ENCODE data around the gene CD164L2. TPM values are rescaled to one million over a fixed set of nuclear protein-coding genes. Genes with fewer than 3 reads are reported as not detected.
"Not testable (repeated sequence)": the region's sequence is repeated elsewhere in the genome, so short reads cannot be mapped to it uniquely, and the experiment has no call there.

CD164L2 gene
- total RNA-seq, 1 experiment from 2014 or later = not detected

- DNase-seq (ENCODE audit: low read depth) = peak; percentile 61
These were observed 5.3 kb upstream of the CD164L2 start for GRCh38 chr1:27388337-27389005.

GRCh38 chr1:27384797-27385196, 1.7 kb upstream of the CD164L2 start:
- not testable (repeated sequence) for DNase-seq (ENCODE audit: low read depth)

- DNase-seq (ENCODE audit: low read depth) = no peak
These were observed 528 bp upstream of the CD164L2 start for GRCh38 chr1:27383661-27384060.

- DNase-seq (ENCODE audit: low read depth) = no peak
These were observed 967 bp downstream of the CD164L2 start for GRCh38 chr1:27381969-27382762.

- no peak for DNase-seq (ENCODE audit: low read depth)
These were observed 2.1 kb downstream of the CD164L2 start for GRCh38 chr1:27380766-27381733.

GRCh38 chr1:27380224-27380623, 2.9 kb downstream of the CD164L2 start:
- DNase-seq (ENCODE audit: low read depth) = no peak

- DNase-seq (ENCODE audit: low read depth) = no peak
These were observed 3.5 kb downstream of the CD164L2 start for GRCh38 chr1:27379564-27380122.

- no peak for DNase-seq (ENCODE audit: low read depth)
These were observed 5.2 kb downstream of the CD164L2 start for GRCh38 chr1:27377760-27378495.

GRCh38 chr1:27374362-27375086, 8.6 kb downstream of the CD164L2 start, which contains the start of gene FCN3:
Gene FCN3, minus strand, starts transcription at chr1:27374824. Its CDS starts 6 bp downstream, at chr1:27374818.
- no peak for DNase-seq (ENCODE audit: low read depth)

GRCh38 chr1:27372808-27373690, 10.1 kb downstream of the CD164L2 start:
- no peak for DNase-seq (ENCODE audit: low read depth)

- no peak for DNase-seq (ENCODE audit: low read depth)
These were observed 10.9 kb downstream of the CD164L2 start for GRCh38 chr1:27372022-27372807.

GRCh38 chr1:27368869-27369582, 14.1 kb downstream of the CD164L2 start:
- peak; percentile 44 for DNase-seq (ENCODE audit: low read depth)

GRCh38 chr1:27367160-27367650, 15.9 kb downstream of the CD164L2 start:
- DNase-seq (ENCODE audit: low read depth) = no peak

- peak; percentile 90 for DNase-seq (ENCODE audit: low read depth)
These were observed 16.5 kb downstream of the CD164L2 start, which contains the start of gene MAP3K6 for GRCh38 chr1:27366411-27367159. Gene MAP3K6, minus strand, starts transcription at chr1:27366961. Its CDS starts 364 bp downstream, at chr1:27366597.

- DNase-seq (ENCODE audit: low read depth) = peak; percentile 83
These were observed 17.1 kb downstream of the CD164L2 start for GRCh38 chr1:27366113-27366410.

GRCh38 chr1:27365372-27366112, 17.6 kb downstream of the CD164L2 start:
- DNase-seq (ENCODE audit: low read depth) = peak; percentile 88

All from M059J (cell line).